NCI-H2196 treated with DMSO at 0.1 percent for 48 hours (cell line): ENCODE data around the gene RNU2-63P.
"Not testable (repeated sequence)": the region's sequence is repeated elsewhere in the genome, so short reads cannot be mapped to it uniquely, and the experiment has no call there.

Experiments used
- DNase-seq: peaks from one replicate; lab custom pipeline; 2025; ENCODE audit not compliant: unreplicated experiment; lab: John Stamatoyannopoulos, UW

RNU2-63P gene

DNA sequence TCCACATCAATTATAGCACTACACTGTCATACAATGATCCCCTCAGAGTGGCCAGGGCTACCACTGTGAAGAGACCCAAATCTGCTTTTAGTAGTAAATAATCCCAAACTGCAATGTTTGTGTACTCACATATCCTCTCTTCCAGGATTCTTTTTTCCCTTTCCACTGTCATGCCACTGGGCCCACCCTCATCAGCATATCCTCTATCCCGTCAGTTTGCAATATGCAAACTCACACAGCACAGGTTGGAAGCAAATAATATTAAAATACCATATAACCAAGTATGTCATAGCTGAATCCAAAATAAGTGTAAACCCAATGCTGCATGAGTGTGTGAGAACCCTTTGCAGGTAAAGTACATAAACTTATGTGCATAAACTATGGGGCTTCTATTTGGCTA, 28.9 kb downstream of the RNU2-63P start:
- DNase-seq = not testable (repeated sequence)

DNA sequence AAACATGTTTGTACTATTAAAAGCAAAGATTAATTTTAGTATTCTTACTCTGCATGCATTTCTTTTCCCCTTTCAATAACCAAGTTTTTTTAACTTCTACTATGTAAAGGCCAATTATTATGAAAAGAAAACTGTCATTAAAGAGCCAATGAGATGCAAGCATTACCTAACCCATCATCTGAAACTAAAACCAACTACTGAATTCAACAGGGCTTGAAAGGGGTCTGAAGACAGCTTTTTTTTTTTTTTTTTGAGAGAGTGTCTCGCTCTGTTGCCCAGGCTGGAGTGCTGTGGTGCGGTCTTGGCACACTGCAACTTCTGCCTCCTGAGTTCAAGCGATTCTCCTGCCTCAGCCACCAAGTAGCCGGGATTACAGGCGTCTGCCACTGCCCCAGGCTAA, 30.4 kb downstream of the RNU2-63P start:
- not testable (repeated sequence) for DNase-seq

DNA sequence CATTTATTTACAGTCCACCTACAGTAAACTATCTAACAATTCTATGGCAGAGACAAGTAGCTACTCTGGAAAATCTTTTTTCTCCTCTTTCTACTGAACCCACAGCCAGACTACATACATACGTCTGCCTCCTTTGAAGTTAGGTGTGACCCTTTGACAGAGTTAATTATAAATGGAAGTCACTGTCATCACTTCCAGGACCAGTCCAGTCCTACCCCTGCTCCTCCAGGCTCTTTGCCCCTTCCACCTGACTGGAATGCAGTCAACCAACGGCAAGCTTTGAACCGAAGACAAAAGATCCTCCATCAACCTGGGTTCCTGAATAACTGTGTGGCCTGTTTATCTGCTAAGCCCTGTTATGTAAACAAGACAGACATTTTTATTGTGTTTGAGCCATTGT, 35.2 kb downstream of the RNU2-63P start:
- DNase-seq = not testable (repeated sequence)

DNA sequence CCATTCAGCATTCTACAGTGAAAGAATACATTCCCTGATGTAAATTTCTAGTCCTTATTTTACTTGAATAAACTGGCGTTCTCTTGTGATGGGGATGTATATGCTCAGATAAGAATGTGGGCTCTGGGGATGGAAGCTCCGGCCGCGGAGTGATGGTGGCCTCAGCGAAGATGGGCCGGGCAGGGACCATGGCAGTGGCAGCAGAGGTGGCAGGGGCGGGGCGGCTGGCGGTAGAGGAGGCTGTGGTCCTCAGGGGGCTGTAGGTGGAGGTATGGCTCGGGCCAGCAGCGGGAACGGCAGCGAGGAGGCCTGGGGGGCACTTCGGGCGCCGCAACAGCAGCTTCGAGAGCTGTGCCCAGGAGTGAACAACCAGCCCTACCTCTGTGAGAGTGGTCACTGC, 44.0 kb downstream of the RNU2-63P start:
- not testable (repeated sequence) for DNase-seq
